ENCODE measurements around the gene COG4. TPM values are rescaled to one million over a fixed set of nuclear protein-coding genes. Genes with fewer than 3 reads are reported as not detected.

Gene COG4
- total RNA-seq, 1 experiment from 2014 or later, result 54.2 TPM

DNA sequence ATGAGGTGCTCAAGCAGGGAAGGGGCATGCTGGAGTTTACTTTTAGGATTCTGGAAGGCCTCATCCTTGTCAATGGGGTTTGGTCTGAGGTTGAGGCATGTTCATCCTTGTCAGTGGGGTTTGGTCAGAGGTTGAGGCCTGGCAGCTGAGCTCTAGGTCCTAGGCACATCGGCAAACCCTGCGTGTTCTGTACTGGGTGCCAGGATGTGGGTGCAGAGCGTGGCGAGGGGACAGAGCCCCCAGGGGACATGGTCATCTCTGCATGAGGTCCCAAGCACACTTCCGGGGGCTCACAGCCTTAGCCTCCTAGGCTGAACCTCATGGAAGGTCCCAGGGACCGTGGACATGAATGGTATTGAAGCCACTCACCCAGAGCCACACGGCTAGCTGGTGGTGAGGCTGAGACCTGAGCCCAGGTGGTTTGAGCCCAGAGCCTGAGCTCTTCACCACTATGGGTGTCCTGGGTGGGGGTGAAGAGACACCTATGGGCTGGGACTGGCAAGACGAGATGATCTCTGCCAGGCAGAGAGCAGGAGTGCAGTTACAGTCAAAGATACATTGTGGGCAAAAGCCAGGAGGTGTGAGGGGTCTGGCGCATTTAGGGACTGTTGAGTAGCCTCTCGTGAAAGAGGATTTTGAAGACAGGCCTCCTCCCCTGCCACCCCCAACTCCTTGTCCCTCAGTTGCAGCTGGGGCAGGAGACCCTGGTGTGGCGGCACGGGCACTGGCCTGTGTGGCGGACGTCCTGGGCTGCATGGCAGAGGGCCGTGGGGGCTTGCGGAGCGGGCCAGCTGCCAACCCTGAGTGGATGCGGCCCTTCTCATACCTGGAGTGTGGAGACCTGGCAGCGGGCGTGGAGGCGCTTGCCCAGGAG lies 49.7 kb downstream of the COG4 start:
- no peak overlapping the region for H3K4me3 ChIP-seq (replicated peaks in 1 of 2; ENCODE audit: low read depth in 1 of 2, low read length in 2 of 2)
- ChIA-PET POLR2A (no interaction called here), CTCF (no interaction called here), RAD21 (ENCODE audit: low non-redundant PET in 1 of 2, low total read pairs in 2 of 2, uncharacterized antibody in 2 of 2, unreplicated experiment in 2 of 2) (no interaction called here)
- H3K9me2 ChIP-seq (ENCODE audit: insufficient read depth), result no peaks in the 10 kb centered on the region
- TF ChIP-seq SP1 (IDR thresholded peaks at IDR 0.05; ENCODE audit: low read depth), result no peak
- H2AFZ ChIP-seq (ENCODE audit: low read depth, low read length, poor library complexity, severe bottlenecking), result no peak overlapping the region
- H4K20me1 ChIP-seq (ENCODE audit: insufficient read depth), result no peaks in the 10 kb centered on the region
- H3K36me3 ChIP-seq (ENCODE audit: control insufficient read depth in 1 of 2, insufficient read depth in 2 of 2, low read length in 2 of 2), result no peaks in the 10 kb centered on the region
- ATAC-seq, result no peak
- H3K9me3 ChIP-seq (ENCODE audit: control insufficient read depth in 1 of 2, insufficient read depth in 1 of 2, low read depth in 1 of 2, low read length in 2 of 2), result no peaks in the 10 kb centered on the region
- H3K9ac ChIP-seq (ENCODE audit: low read length), result no peak overlapping the region
- H3K4me2 ChIP-seq (ENCODE audit: low read length), result no peak overlapping the region
- H3K27me3 ChIP-seq (ENCODE audit: insufficient read depth, low read length), result no peaks in the 10 kb centered on the region
- no peaks in the 10 kb centered on the region for H3K79me2 ChIP-seq (ENCODE audit: insufficient read depth, low read length)
- BruUV-seq (replicated peaks), result no TSS peak
- peaks cover 23 to 29% of the 10 kb centered on the region in 2 experiments for H3K4me1 ChIP-seq (ENCODE audit: control insufficient read depth in 1 of 2, insufficient read depth in 2 of 2, low read length in 2 of 2)
- no peak for DNase-seq (ENCODE audit: low read depth, low spot score)
- intact Hi-C loops (cut with micrococcal nuclease), result loop anchor here (5.0 kb wide), 1 partner anchor 101 kb away; no protein-coding TSS in a partner anchor
- H3K27ac ChIP-seq (ENCODE audit: low read depth, low read length), result no peak overlapping the region; the same call in 1 of the 2 replicates

DNA sequence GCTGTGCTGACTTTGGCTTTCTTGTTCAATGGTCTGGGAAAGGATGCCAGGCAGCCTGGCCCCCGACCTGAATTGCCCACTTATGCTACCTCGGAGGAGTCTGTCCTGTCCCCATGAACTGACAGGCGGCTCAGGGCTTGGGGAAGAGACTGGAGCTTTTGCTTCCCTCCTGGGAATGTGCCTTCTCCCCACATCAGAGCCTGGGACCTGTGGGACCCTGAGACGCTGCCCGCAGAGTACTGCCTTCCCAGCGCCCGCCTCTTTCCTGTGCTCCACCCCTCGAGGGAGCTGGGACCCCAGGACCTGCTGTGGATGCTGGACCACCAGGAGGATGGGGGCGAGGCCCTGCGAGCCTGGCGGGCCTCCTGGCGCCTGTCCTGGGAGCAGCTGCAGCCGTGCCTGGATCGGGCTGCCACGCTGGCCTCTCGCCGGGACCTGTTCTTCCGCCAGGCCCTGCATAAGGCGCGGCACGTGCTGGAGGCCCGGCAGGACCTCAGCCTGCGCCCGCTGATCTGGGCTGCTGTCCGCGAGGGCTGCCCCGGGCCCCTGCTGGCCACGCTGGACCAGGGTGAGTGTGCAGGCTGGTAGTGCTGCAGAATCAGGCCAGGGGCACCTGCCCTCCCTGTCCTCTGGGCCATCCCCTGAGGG lies 50.4 kb downstream of the COG4 start:
- intact Hi-C loops (cut with micrococcal nuclease), result loop anchor here (5.0 kb wide), 1 partner anchor 101 kb away; no protein-coding TSS in a partner anchor
- Histone ChIP-seq H3K4me2 (ENCODE audit: low read length) (no peak overlapping the region), H3K9ac (ENCODE audit: low read length) (no peak overlapping the region), H3K27ac (ENCODE audit: low read depth, low read length) (no peak overlapping the region; the same call in 1 of the 2 replicates), H4K20me1 (ENCODE audit: insufficient read depth) (no peaks in the 10 kb centered on the region), H3K9me2 (ENCODE audit: insufficient read depth) (no peaks in the 10 kb centered on the region), H3K79me2 (ENCODE audit: insufficient read depth, low read length) (no peaks in the 10 kb centered on the region), H3K4me1 (ENCODE audit: control insufficient read depth in 1 of 2, insufficient read depth in 2 of 2, low read length in 2 of 2) (peaks cover 23 to 29% of the 10 kb centered on the region in 2 experiments), H3K27me3 (ENCODE audit: insufficient read depth, low read length) (no peaks in the 10 kb centered on the region), H3K4me3 (replicated peaks in 1 of 2; ENCODE audit: low read depth in 1 of 2, low read length in 2 of 2) (no peak overlapping the region), H3K36me3 (ENCODE audit: control insufficient read depth in 1 of 2, insufficient read depth in 2 of 2, low read length in 2 of 2) (no peaks in the 10 kb centered on the region), H3K9me3 (ENCODE audit: control insufficient read depth in 1 of 2, insufficient read depth in 1 of 2, low read depth in 1 of 2, low read length in 2 of 2) (no peaks in the 10 kb centered on the region), H2AFZ (ENCODE audit: low read depth, low read length, poor library complexity, severe bottlenecking) (no peak overlapping the region)
- ChIA-PET RAD21 (ENCODE audit: low non-redundant PET in 1 of 2, low total read pairs in 2 of 2, uncharacterized antibody in 2 of 2, unreplicated experiment in 2 of 2) (no interaction called here), CTCF (no interaction called here), POLR2A (no interaction called here)
- ATAC-seq, result no peak
- BruUV-seq (replicated peaks), result no TSS peak
- TF ChIP-seq POLR2AphosphoS5 (IDR thresholded peaks at IDR 0.05; ENCODE audit: low read depth, low read length) (no peak), YY1 (IDR thresholded peaks at IDR 0.05; ENCODE audit: extremely low read depth, insufficient replicate concordance, low read depth, low read length) (no peak), ELF1 (IDR thresholded peaks at IDR 0.05; ENCODE audit: borderline replicate concordance, low read depth) (no peak), ZFX (IDR thresholded peaks at IDR 0.05) (no peak), JUND (IDR thresholded peaks at IDR 0.05) (no peak), TCF7L2 (IDR thresholded peaks at IDR 0.05; ENCODE audit: borderline replicate concordance, extremely low read depth, insufficient read depth, insufficient read length) (no peak)
- TF ChIP-seq, protein P1, sequence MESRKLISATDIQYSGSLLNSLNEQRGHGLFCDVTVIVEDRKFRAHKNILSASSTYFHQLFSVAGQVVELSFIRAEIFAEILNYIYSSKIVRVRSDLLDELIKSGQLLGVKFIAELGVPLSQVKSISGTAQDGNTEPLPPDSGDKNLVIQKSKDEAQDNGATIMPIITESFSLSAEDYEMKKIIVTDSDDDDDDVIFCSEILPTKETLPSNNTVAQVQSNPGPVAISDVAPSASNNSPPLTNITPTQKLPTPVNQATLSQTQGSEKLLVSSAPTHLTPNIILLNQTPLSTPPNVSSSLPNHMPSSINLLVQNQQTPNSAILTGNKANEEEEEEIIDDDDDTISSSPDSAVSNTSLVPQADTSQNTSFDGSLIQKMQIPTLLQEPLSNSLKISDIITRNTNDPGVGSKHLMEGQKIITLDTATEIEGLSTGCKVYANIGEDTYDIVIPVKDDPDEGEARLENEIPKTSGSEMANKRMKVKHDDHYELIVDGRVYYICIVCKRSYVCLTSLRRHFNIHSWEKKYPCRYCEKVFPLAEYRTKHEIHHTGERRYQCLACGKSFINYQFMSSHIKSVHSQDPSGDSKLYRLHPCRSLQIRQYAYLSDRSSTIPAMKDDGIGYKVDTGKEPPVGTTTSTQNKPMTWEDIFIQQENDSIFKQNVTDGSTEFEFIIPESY (IDR thresholded peaks at IDR 0.05; ENCODE audit: extremely low read depth, insufficient replicate concordance, low read length), result no peak
- TF ChIP-seq, protein P2, sequence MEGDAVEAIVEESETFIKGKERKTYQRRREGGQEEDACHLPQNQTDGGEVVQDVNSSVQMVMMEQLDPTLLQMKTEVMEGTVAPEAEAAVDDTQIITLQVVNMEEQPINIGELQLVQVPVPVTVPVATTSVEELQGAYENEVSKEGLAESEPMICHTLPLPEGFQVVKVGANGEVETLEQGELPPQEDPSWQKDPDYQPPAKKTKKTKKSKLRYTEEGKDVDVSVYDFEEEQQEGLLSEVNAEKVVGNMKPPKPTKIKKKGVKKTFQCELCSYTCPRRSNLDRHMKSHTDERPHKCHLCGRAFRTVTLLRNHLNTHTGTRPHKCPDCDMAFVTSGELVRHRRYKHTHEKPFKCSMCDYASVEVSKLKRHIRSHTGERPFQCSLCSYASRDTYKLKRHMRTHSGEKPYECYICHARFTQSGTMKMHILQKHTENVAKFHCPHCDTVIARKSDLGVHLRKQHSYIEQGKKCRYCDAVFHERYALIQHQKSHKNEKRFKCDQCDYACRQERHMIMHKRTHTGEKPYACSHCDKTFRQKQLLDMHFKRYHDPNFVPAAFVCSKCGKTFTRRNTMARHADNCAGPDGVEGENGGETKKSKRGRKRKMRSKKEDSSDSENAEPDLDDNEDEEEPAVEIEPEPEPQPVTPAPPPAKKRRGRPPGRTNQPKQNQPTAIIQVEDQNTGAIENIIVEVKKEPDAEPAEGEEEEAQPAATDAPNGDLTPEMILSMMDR (IDR thresholded peaks at IDR 0.05 in 2 of 3, conservative IDR thresholded peaks at IDR 0.05 in 1 of 3; ENCODE audit: borderline replicate concordance in 1 of 3, insufficient read depth in 1 of 3, low read depth in 2 of 3, low read length in 2 of 3), result no peak
- DNase-seq (ENCODE audit: low read depth, low spot score), result no peak
